Effector CD8-positive, alpha-beta T cell (primary cell): ENCODE results near the gene LPCAT3.

Source experiments
- DNase-seq: peaks from one replicate; lab custom pipeline; 2025; lab: John Stamatoyannopoulos, UW

LPCAT3 gene

GRCh38 chr12:6937481-6938352, 80.6 kb downstream of the LPCAT3 start:
- DNase-seq = peak; percentile 87

GRCh38 chr12:6936636-6937480, 81.4 kb downstream of the LPCAT3 start:
- peak; percentile 30 for DNase-seq

- DNase-seq = no peak
Measured at GRCh38 chr12:6936194-6936635, 82.1 kb downstream of the LPCAT3 start.

GRCh38 chr12:6935371-6936193, 82.7 kb downstream of the LPCAT3 start:
- no peak for DNase-seq

GRCh38 chr12:6934110-6934509, 84.2 kb downstream of the LPCAT3 start:
- no peak for DNase-seq

- DNase-seq = no peak
Measured at GRCh38 chr12:6932766-6933165, 85.5 kb downstream of the LPCAT3 start.

GRCh38 chr12:6929466-6930452, 88.5 kb downstream of the LPCAT3 start:
- no peak for DNase-seq

- no peak for DNase-seq
Measured at GRCh38 chr12:6928703-6929407, 89.4 kb downstream of the LPCAT3 start.

GRCh38 chr12:6928022-6928702, 90.1 kb downstream of the LPCAT3 start:
- no peak for DNase-seq

- no peak for DNase-seq
Measured at GRCh38 chr12:6927379-6928021, 90.8 kb downstream of the LPCAT3 start, which contains the start of gene ATN1. Gene ATN1, plus strand, starts transcription at chr12:6927959. Its CDS starts 6,043 bp downstream, at chr12:6934002.
